ENCODE data around the gene TSR3.

DNA sequence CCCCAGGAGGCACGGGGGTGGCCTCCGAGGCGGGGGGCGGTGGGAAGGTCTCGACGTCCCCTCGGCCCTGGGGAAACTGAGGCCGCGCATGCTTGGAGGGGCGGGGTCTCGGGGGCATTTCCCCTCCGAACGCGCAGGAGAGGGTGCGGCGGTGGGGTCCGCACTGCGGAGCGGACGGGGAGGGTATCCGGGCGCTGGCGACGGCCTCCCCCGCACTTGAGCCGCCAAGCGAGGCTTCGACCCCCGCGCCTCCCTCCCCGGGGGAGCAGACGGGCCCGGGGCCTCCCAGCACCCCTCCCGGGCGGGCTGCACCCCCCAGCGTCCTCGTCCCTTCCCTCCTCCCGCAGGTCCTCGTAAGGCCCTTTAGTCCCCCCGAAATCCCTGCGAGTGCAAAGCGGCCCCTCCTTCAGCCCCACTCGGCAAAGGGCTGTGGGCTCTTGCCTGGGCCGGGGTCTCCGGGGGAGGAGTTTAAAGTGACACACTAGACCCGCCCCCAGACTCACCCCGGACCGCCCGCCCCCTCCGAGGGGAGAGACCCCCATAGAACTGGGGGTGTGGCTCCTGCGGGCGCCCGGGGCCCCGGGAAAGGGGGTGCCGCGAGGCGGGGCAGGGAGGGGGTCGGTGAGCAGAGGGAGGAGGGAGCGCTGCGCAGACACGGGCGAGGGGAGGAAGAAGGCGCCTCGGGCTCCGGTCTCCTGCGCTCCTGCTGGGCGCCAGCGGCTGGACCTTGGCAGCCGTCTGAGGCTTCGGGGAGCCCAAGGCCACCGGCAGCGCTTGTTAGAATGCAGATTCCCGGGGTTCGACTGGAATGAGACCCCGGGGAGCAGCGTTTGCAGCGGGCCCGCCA, 17.6 kb downstream of the TSR3 start:
- TF ChIP-seq, protein P1, sequence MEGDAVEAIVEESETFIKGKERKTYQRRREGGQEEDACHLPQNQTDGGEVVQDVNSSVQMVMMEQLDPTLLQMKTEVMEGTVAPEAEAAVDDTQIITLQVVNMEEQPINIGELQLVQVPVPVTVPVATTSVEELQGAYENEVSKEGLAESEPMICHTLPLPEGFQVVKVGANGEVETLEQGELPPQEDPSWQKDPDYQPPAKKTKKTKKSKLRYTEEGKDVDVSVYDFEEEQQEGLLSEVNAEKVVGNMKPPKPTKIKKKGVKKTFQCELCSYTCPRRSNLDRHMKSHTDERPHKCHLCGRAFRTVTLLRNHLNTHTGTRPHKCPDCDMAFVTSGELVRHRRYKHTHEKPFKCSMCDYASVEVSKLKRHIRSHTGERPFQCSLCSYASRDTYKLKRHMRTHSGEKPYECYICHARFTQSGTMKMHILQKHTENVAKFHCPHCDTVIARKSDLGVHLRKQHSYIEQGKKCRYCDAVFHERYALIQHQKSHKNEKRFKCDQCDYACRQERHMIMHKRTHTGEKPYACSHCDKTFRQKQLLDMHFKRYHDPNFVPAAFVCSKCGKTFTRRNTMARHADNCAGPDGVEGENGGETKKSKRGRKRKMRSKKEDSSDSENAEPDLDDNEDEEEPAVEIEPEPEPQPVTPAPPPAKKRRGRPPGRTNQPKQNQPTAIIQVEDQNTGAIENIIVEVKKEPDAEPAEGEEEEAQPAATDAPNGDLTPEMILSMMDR (IDR thresholded peaks at IDR 0.05 in 8 of 11, conservative IDR thresholded peaks at IDR 0.05 in 3 of 11), result no peak
- TF ChIP-seq POLR2A (IDR thresholded peaks at IDR 0.05) (no peak), POLR2AphosphoS5 (IDR thresholded peaks at IDR 0.05) (no peak)

Measured in spleen (tissue), 7 donors.